Endothelial cell of umbilical vein (primary cell): Measurements from ENCODE around the gene SPCS3.

Source experiments
- CTCF ChIP-seq, 2 donors: IDR thresholded peaks; 1 replicate in 1 of 2; 2 replicates in 1 of 2; pipeline ENCODE4 v1.5.1; 2011; ENCODE audit warnings: low read length in 2 of 2, mild to moderate bottlenecking in 2 of 2, moderate library complexity in 2 of 2, control low read depth in 1 of 2, inconsistent platforms in 1 of 2, low read depth in 1 of 2; ENCODE audit not compliant: insufficient read depth in 1 of 2; ENCODE audit errors: extremely low read depth in 1 of 2
- POLR2A ChIP-seq: IDR thresholded peaks from 2 replicates; pipeline ENCODE4 v1.6.1; 2012; ENCODE audit warnings: low read depth, mild to moderate bottlenecking, control low read depth, low read length

GRCh38 chr4:176360446-176360845 lies 40.7 kb downstream of the SPCS3 start:
- TF ChIP-seq CTCF (IDR thresholded peaks at IDR 0.05; ENCODE audit: extremely low read depth in 1 of 2, insufficient read depth in 1 of 2, low read depth in 1 of 2, low read length in 2 of 2): no peak
- no peak for TF ChIP-seq POLR2A
